ENCODE measurements around the gene LRP8.

GRCh38 chr1:53299233-53299632 is 28.6 kb downstream of the LRP8 start:
- TF ChIP-seq ZFPM2 (CRISPR knock-in tag; IDR thresholded peaks at IDR 0.05): no peak
- no peak for TF ChIP-seq ZNF263 (CRISPR knock-in tag; IDR thresholded peaks at IDR 0.05; ENCODE audit: borderline replicate concordance)
- no peak for TF ChIP-seq POLR2A (conservative IDR thresholded peaks at IDR 0.05)
- no peak for TF ChIP-seq EZH2 (IDR thresholded peaks at IDR 0.05; ENCODE audit: borderline replicate concordance, low read depth, low read length)
- no peak for TF ChIP-seq ZNF592 (IDR thresholded peaks at IDR 0.05)
- TF ChIP-seq NR2C2 (CRISPR knock-in tag; IDR thresholded peaks at IDR 0.05): no peak
- no peak for TF ChIP-seq NR2C2 (tag; IDR thresholded peaks at IDR 0.05)
- TF ChIP-seq PREB (CRISPR knock-in tag; IDR thresholded peaks at IDR 0.05): no peak
- TF ChIP-seq NRF1 (conservative IDR thresholded peaks at IDR 0.05 in 1 of 2, IDR thresholded peaks at IDR 0.05 in 1 of 2): no peak
- no peak for TF ChIP-seq FOS (IDR thresholded peaks at IDR 0.05; ENCODE audit: extremely low read depth, insufficient read length)

Data from K562 (cell line).